ENCODE results near the gene SP2. TPM values are rescaled to one million over a fixed set of nuclear protein-coding genes. Genes with fewer than 3 reads are reported as not detected.

Gene SP2
- total and polyA plus RNA-seq, 2 of the 8 experiments (the other 6 are each of a cell fraction or from before 2014, with no cell fraction given) = 5.6 to 13.8 TPM

DNA sequence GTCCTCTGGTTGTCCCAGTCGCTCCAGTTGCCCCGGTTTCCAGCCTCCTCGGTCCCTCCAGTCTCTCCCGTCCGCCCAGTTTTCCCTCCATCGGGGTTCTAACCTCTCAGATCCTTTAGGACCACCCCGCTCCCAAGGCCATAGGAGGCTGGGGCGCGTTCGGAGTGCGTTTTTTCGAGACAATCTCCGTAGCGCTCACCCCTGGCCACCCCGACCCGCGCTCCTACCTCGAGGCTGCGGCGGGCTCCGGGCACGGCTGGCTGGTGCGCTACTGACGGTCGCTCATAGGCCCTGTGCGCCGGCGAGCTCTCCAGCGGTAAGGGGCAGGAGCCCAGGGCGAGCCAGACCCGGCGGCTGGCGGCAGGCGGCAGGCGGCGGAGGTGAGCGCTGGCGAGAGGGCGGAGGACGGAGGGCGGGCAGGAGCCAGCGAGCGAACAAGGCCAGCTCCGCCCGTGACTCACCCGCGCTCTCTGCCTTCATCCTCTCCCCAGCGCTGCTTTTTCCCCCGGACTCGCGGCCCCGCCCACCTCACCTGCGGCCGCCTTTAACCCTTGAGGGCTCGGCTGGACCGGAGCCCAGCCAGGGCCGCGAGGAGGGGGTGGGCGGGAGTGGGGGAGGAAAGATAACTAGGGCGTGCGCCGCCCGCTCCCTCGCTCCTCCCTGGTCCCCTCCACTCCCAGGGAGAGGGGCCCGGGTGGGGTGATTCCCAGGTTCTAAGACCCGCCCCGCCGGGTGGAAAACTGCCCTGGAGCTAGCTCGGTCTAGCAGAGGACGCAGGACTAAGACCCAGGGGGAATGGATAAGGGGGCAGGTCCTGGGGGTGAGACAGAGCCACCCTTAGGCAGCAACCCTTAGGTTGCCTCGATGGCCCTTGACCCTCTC is 45.1 kb upstream of the SP2 start, which contains the start of gene SP6 (continued):
- TF ChIP-seq CTBP2 (IDR thresholded peaks at IDR 0.05; ENCODE audit: borderline replicate concordance, insufficient read depth, insufficient read length, low read length) (peak; percentile 46), SUZ12 (IDR thresholded peaks at IDR 0.05; ENCODE audit: low read length) (peak; percentile 76), BCL11A (IDR thresholded peaks at IDR 0.05; ENCODE audit: low read depth in 2 of 2, low read length in 2 of 2) (no peak), CBX5 (IDR thresholded peaks at IDR 0.05; ENCODE audit: low read depth, low read length) (no peak), TCF12 (IDR thresholded peaks at IDR 0.05; ENCODE audit: low read depth, low read length) (no peak), TBP (IDR thresholded peaks at IDR 0.05; ENCODE audit: low read depth, low read length) (peak; percentile 87), KDM5A (IDR thresholded peaks at IDR 0.05; ENCODE audit: low read length) (no peak), SAP30 (IDR thresholded peaks at IDR 0.05; ENCODE audit: insufficient read depth, insufficient replicate concordance, low read length) (no peak)
- TF ChIP-seq, protein P1, sequence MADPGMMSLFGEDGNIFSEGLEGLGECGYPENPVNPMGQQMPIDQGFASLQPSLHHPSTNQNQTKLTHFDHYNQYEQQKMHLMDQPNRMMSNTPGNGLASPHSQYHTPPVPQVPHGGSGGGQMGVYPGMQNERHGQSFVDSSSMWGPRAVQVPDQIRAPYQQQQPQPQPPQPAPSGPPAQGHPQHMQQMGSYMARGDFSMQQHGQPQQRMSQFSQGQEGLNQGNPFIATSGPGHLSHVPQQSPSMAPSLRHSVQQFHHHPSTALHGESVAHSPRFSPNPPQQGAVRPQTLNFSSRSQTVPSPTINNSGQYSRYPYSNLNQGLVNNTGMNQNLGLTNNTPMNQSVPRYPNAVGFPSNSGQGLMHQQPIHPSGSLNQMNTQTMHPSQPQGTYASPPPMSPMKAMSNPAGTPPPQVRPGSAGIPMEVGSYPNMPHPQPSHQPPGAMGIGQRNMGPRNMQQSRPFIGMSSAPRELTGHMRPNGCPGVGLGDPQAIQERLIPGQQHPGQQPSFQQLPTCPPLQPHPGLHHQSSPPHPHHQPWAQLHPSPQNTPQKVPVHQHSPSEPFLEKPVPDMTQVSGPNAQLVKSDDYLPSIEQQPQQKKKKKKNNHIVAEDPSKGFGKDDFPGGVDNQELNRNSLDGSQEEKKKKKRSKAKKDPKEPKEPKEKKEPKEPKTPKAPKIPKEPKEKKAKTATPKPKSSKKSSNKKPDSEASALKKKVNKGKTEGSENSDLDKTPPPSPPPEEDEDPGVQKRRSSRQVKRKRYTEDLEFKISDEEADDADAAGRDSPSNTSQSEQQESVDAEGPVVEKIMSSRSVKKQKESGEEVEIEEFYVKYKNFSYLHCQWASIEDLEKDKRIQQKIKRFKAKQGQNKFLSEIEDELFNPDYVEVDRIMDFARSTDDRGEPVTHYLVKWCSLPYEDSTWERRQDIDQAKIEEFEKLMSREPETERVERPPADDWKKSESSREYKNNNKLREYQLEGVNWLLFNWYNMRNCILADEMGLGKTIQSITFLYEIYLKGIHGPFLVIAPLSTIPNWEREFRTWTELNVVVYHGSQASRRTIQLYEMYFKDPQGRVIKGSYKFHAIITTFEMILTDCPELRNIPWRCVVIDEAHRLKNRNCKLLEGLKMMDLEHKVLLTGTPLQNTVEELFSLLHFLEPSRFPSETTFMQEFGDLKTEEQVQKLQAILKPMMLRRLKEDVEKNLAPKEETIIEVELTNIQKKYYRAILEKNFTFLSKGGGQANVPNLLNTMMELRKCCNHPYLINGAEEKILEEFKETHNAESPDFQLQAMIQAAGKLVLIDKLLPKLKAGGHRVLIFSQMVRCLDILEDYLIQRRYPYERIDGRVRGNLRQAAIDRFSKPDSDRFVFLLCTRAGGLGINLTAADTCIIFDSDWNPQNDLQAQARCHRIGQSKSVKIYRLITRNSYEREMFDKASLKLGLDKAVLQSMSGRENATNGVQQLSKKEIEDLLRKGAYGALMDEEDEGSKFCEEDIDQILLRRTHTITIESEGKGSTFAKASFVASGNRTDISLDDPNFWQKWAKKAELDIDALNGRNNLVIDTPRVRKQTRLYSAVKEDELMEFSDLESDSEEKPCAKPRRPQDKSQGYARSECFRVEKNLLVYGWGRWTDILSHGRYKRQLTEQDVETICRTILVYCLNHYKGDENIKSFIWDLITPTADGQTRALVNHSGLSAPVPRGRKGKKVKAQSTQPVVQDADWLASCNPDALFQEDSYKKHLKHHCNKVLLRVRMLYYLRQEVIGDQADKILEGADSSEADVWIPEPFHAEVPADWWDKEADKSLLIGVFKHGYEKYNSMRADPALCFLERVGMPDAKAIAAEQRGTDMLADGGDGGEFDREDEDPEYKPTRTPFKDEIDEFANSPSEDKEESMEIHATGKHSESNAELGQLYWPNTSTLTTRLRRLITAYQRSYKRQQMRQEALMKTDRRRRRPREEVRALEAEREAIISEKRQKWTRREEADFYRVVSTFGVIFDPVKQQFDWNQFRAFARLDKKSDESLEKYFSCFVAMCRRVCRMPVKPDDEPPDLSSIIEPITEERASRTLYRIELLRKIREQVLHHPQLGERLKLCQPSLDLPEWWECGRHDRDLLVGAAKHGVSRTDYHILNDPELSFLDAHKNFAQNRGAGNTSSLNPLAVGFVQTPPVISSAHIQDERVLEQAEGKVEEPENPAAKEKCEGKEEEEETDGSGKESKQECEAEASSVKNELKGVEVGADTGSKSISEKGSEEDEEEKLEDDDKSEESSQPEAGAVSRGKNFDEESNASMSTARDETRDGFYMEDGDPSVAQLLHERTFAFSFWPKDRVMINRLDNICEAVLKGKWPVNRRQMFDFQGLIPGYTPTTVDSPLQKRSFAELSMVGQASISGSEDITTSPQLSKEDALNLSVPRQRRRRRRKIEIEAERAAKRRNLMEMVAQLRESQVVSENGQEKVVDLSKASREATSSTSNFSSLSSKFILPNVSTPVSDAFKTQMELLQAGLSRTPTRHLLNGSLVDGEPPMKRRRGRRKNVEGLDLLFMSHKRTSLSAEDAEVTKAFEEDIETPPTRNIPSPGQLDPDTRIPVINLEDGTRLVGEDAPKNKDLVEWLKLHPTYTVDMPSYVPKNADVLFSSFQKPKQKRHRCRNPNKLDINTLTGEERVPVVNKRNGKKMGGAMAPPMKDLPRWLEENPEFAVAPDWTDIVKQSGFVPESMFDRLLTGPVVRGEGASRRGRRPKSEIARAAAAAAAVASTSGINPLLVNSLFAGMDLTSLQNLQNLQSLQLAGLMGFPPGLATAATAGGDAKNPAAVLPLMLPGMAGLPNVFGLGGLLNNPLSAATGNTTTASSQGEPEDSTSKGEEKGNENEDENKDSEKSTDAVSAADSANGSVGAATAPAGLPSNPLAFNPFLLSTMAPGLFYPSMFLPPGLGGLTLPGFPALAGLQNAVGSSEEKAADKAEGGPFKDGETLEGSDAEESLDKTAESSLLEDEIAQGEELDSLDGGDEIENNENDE (IDR thresholded peaks at IDR 0.05; ENCODE audit: insufficient replicate concordance, low read length) = no peak
